H1 (cell line): ENCODE data around the gene MEN1. TPM values are rescaled to one million over a fixed set of nuclear protein-coding genes. Genes with fewer than 3 reads are reported as not detected.

Experiments used
- CBX8 ChIP-seq: fragments of 300-800, 300-1000 bp; sonication (generic); IDR thresholded peaks from 2 replicates; pipeline ENCODE4 v1.7.1; 2016; ENCODE audit warnings: low read depth, low read length, borderline replicate concordance
- CTBP2 ChIP-seq: IDR thresholded peaks from 2 replicates; pipeline ENCODE4 v1.7.0; 2011; ENCODE audit warnings: borderline replicate concordance, mild to moderate bottlenecking, moderate library complexity, mixed read lengths, low read length; ENCODE audit not compliant: insufficient read depth, insufficient read length
- GTF2F1 ChIP-seq: IDR thresholded peaks from 2 replicates; pipeline ENCODE4 v1.6.1; 2012; ENCODE audit warnings: low read depth, low read length, improper control_type of control experiment, borderline replicate concordance
- HDAC2 ChIP-seq, 2 experiments: fragments of 300-600 bp in 1 of 2; sonication (generic) in 1 of 2; IDR thresholded peaks; 2 replicates each; pipeline ENCODE4 v1.6.1; 2011 to 2012; ENCODE audit warnings: low read depth in 2 of 2, low read length in 2 of 2, mild to moderate bottlenecking in 2 of 2, moderate library complexity in 2 of 2, borderline replicate concordance in 1 of 2, inconsistent platforms in 1 of 2
- JUND ChIP-seq: IDR thresholded peaks from 2 replicates; pipeline ENCODE4 v1.6.1; 2011; ENCODE audit warnings: mild to moderate bottlenecking, improper control_type of control experiment, low read length
- KDM4A ChIP-seq: IDR thresholded peaks from one replicate; pipeline ENCODE4 v1.7.1; 2012; ENCODE audit warnings: low read depth, mild to moderate bottlenecking, moderate library complexity, low read length, inconsistent platforms; ENCODE audit not compliant: severe bottlenecking
- NANOG ChIP-seq: IDR thresholded peaks from 2 replicates; pipeline ENCODE4 v1.6.1; 2011; ENCODE audit warnings: low read length, low read depth, mild to moderate bottlenecking, inconsistent platforms; ENCODE audit not compliant: insufficient read depth, poor library complexity, severe bottlenecking
- PHF8 ChIP-seq: fragments of 200-600 bp; sonication (generic); conservative IDR thresholded peaks from 2 replicates; pipeline ENCODE4 v1.7.1; 2012; ENCODE audit warnings: low read depth, mild to moderate bottlenecking, inconsistent platforms, low read length, moderate library complexity
- RBBP5 ChIP-seq: IDR thresholded peaks from 2 replicates; pipeline ENCODE4 v1.7.1; 2012; ENCODE audit warnings: low read depth, mild to moderate bottlenecking, inconsistent platforms, low read length, moderate library complexity, borderline replicate concordance
- RFX5 ChIP-seq: IDR thresholded peaks from 2 replicates; pipeline ENCODE4 v1.6.1; 2011; ENCODE audit warnings: low read depth, low read length, improper control_type of control experiment, borderline replicate concordance
- SIN3A ChIP-seq, 2 experiments: IDR thresholded peaks in 1 of 2; conservative IDR thresholded peaks in 1 of 2; 2 replicates each; pipeline ENCODE4 v1.6.1; 2011 to 2012; ENCODE audit warnings: low read length in 2 of 2, improper control_type of control experiment in 1 of 2, low read depth in 1 of 2, mild to moderate bottlenecking in 1 of 2
- SP1 ChIP-seq: IDR thresholded peaks from 2 replicates; pipeline ENCODE4 v1.6.1; 2011; ENCODE audit warnings: low read depth, low read length
- SUZ12 ChIP-seq: fragments of 200-600 bp; sonication (generic); IDR thresholded peaks from 2 replicates; pipeline ENCODE4 v1.6.1; 2012; ENCODE audit warnings: mild to moderate bottlenecking, inconsistent platforms, low read length, moderate library complexity, mixed read lengths
- TAF1 ChIP-seq: IDR thresholded peaks from 2 replicates; pipeline ENCODE4 v1.6.1; 2011; ENCODE audit warnings: mild to moderate bottlenecking, low read depth, low read length
- TBP ChIP-seq: IDR thresholded peaks from 2 replicates; pipeline ENCODE4 v1.6.1; 2011; ENCODE audit warnings: low read depth, low read length, improper control_type of control experiment
- TCF12 ChIP-seq: IDR thresholded peaks from 2 replicates; pipeline ENCODE4 v1.6.1; 2011; ENCODE audit warnings: low read depth, mild to moderate bottlenecking, low read length
- YY1 ChIP-seq: IDR thresholded peaks from 2 replicates; pipeline ENCODE4 v1.6.1; 2011; ENCODE audit warnings: low read depth, mild to moderate bottlenecking, low read length
- polyA plus RNA-seq, 7 experiments: library from polyadenylated mRNA; depleted of rRNA in 3 of 7; stranded (reverse) in 5 of 7; unstranded in 2 of 7; fragments of >200 nt in 5 of 7; fragments of 200-250 nt in 2 of 7; gene quantifications; 1 replicate in 5 of 7; 2 replicates in 1 of 7; 4 replicates in 1 of 7; pipeline versions ENCODE4 v1.2.1 to v1.2.3, GENCODE V29; 2011 to 2013; ENCODE audit warnings: missing spikeins in 2 of 7, mixed read lengths in 2 of 7
- total RNA-seq: library from RNA; stranded (reverse); fragmentation: NEBNext Ultra II Directional; extraction: Animal tissue kit (Norgen Biotek cat#: 25700); gene quantifications from 2 replicates; pipeline ENCODE4 v1.2.1, GENCODE V29; 2021
- TF ChIP-seq, protein P1 (sequence below): IDR thresholded peaks from 2 replicates; pipeline ENCODE4 v1.6.1; 2012; ENCODE audit warnings: inconsistent platforms
- TF ChIP-seq, protein P2 (sequence below), 3 experiments: IDR thresholded peaks; 1 replicate in 2 of 3; 2 replicates in 1 of 3; pipeline versions ENCODE4 v1.5.1 to v1.6.1; 2011; ENCODE audit warnings: low read length in 3 of 3, mild to moderate bottlenecking in 3 of 3, inconsistent platforms in 2 of 3, low read depth in 1 of 3, moderate library complexity in 1 of 3; ENCODE audit not compliant: insufficient read depth in 1 of 3; ENCODE audit errors: control extremely low read depth in 1 of 3

MEN1 gene
- total and polyA plus RNA-seq, 2 of the 8 experiments (the other 6 are each of a cell fraction or from before 2014, with no cell fraction given): 47.2 to 56.3 TPM

DNA sequence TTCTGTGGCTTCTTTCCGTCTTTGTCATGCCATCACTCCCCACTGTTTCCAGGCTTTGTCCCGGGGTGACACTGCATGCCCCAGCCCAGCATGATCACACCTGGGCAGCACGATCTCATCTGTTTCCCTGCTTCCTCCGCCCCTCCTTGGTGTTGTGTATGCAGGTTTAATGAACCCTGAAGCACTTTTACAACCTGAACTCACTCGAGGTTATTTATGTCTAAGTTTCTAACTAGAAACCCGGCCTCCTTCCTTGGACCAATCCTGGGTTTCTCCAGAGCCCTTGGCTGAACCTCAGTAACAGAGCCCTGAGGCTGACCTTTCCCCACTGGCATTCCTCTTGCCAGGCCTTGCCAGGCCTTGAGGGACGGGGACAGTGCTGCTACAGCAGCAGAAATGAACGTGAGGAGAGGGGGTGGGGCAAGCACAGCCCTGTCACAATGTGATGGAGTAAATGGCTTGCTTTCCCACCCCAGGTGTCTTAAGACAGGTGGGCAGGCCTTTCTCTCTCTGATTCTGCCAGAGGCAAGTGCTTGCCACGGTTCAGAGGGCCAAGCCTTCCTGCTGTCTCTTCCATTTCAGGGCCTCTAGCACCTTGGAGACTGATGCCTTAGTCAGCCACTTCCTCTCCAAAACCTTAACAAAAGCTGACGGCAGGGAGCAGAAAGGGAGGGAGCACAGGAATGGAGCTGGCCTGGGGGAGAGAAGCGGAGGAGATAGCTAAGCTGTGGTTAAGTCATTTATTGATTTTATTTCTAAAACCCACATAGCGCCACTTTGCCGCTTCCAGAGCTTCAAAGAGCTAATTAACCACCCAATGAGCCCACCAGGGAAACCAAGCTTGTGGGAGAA, 47.5 kb downstream of the MEN1 start (continued):
- no peak for TF ChIP-seq CBX8
- no peak for TF ChIP-seq KDM4A
- peak; percentile 64 to 86; a peak in 3 of 4 replicates for TF ChIP-seq SIN3A (conservative IDR thresholded peaks at IDR 0.05 in 1 of 2, IDR thresholded peaks at IDR 0.05 in 1 of 2; ENCODE audit: low read depth in 1 of 2, low read length in 2 of 2)
- TF ChIP-seq HDAC2 (IDR thresholded peaks at IDR 0.05; ENCODE audit: borderline replicate concordance in 1 of 2, low read depth in 2 of 2, low read length in 2 of 2): peak in 1 of 2 experiments; percentile 85; a peak in 3 of 4 replicates
- no peak for TF ChIP-seq CTBP2
- TF ChIP-seq SUZ12: no peak
- peak; percentile 8; the same call in 1 of the 2 replicates for TF ChIP-seq JUND
- TF ChIP-seq, protein P1, sequence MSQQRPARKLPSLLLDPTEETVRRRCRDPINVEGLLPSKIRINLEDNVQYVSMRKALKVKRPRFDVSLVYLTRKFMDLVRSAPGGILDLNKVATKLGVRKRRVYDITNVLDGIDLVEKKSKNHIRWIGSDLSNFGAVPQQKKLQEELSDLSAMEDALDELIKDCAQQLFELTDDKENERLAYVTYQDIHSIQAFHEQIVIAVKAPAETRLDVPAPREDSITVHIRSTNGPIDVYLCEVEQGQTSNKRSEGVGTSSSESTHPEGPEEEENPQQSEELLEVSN: peak; percentile 27; the same call in 1 of the 2 replicates
- TF ChIP-seq PHF8: no peak
- TF ChIP-seq, protein P2, sequence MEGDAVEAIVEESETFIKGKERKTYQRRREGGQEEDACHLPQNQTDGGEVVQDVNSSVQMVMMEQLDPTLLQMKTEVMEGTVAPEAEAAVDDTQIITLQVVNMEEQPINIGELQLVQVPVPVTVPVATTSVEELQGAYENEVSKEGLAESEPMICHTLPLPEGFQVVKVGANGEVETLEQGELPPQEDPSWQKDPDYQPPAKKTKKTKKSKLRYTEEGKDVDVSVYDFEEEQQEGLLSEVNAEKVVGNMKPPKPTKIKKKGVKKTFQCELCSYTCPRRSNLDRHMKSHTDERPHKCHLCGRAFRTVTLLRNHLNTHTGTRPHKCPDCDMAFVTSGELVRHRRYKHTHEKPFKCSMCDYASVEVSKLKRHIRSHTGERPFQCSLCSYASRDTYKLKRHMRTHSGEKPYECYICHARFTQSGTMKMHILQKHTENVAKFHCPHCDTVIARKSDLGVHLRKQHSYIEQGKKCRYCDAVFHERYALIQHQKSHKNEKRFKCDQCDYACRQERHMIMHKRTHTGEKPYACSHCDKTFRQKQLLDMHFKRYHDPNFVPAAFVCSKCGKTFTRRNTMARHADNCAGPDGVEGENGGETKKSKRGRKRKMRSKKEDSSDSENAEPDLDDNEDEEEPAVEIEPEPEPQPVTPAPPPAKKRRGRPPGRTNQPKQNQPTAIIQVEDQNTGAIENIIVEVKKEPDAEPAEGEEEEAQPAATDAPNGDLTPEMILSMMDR (IDR thresholded peaks at IDR 0.05; ENCODE audit: control extremely low read depth in 1 of 3, insufficient read depth in 1 of 3, low read depth in 1 of 3, low read length in 3 of 3): no peak
- peak; percentile 85; the same call in 1 of the 2 replicates for TF ChIP-seq TCF12
- no peak for TF ChIP-seq GTF2F1
- TF ChIP-seq RFX5: no peak
- no peak; the same call in 1 of the 2 replicates for TF ChIP-seq RBBP5
- TF ChIP-seq TBP: 0 out of 2 replicates have a peak, but pooled peaks have one; percentile 56
- TF ChIP-seq NANOG: peak; percentile 14
- peak; percentile 9; the same call in 1 of the 2 replicates for TF ChIP-seq SP1
- no peak for TF ChIP-seq YY1
- 0 out of 2 replicates have a peak, but pooled peaks have one; percentile 40 for TF ChIP-seq TAF1
